ENCODE measurements around the gene DNAJC25.

DNAJC25 gene

GRCh38 chr9:111628411-111628810 is 2.7 kb upstream of the DNAJC25 start:
- no peak for DNase-seq

GRCh38 chr9:111630182-111630963 is 761 bp upstream of the DNAJC25 start:
- DNase-seq = no peak

- no peak for DNase-seq
Measured at GRCh38 chr9:111630964-111631213, 245 bp upstream of the DNAJC25 start.

GRCh38 chr9:111632060-111632459 is 926 bp downstream of the DNAJC25 start:
- no peak for DNase-seq

GRCh38 chr9:111632695-111633388 is 1.7 kb downstream of the DNAJC25 start:
- no peak for DNase-seq

GRCh38 chr9:111633389-111633736 is 2.2 kb downstream of the DNAJC25 start:
- DNase-seq = no peak

GRCh38 chr9:111634860-111635259 is 3.7 kb downstream of the DNAJC25 start:
- DNase-seq = no peak

- DNase-seq = no peak
Measured at GRCh38 chr9:111637421-111637950, 6.4 kb downstream of the DNAJC25 start.

- no peak for DNase-seq
Measured at GRCh38 chr9:111644195-111644772, 13.2 kb downstream of the DNAJC25 start.

- no peak for DNase-seq
Measured at GRCh38 chr9:111645806-111646205, 14.7 kb downstream of the DNAJC25 start.

- no peak for DNase-seq
Measured at GRCh38 chr9:111646417-111646816, 15.3 kb downstream of the DNAJC25 start.

- no peak for DNase-seq
Measured at GRCh38 chr9:111648066-111648465, 16.9 kb downstream of the DNAJC25 start.

GRCh38 chr9:111649016-111649415 is 17.9 kb downstream of the DNAJC25 start:
- DNase-seq = no peak

GRCh38 chr9:111657051-111657450 is 25.9 kb downstream of the DNAJC25 start:
- DNase-seq = no peak

GRCh38 chr9:111658943-111659342 is 27.8 kb downstream of the DNAJC25 start:
- DNase-seq = no peak

GRCh38 chr9:111659691-111660090 is 28.6 kb downstream of the DNAJC25 start:
- no peak for DNase-seq

- DNase-seq = peak in 1 of 2 experiments; percentile 49
Measured at GRCh38 chr9:111661150-111661801, 30.1 kb downstream of the DNAJC25 start, which contains the start of gene GNG10. GNG10 (plus strand) TSS chr9:111661605; CDS start chr9:111661635, 30 bp downstream.

- peak in 1 of 2 experiments; percentile 4 for DNase-seq
Measured at GRCh38 chr9:111661802-111662521, 30.8 kb downstream of the DNAJC25 start.

- no peak for DNase-seq
Measured at GRCh38 chr9:111662576-111663300, 31.6 kb downstream of the DNAJC25 start.

- no peak for DNase-seq
Measured at GRCh38 chr9:111663301-111663823, 32.2 kb downstream of the DNAJC25 start.

GRCh38 chr9:111668026-111668573 is 37.0 kb downstream of the DNAJC25 start:
- DNase-seq = no peak
